Kidney (tissue), 14 donors: Measurements from ENCODE around the gene GABBR2. TPM values are rescaled to one million over a fixed set of nuclear protein-coding genes. Genes with fewer than 3 reads are reported as not detected.

Source experiments
- DNase-seq, 5 donors: peaks; one replicate each; pipeline ENCODE4 v3.0.0-alpha.2; 2013 to 2020
- FAIRE-seq: peaks from 2 replicates; lab custom pipeline; 2012; peaks lifted over from hg19 to GRCh38; lab: Jason Lieb, UNC
- H3K27ac ChIP-seq, 2 donors: one replicate each; pipeline ENCODE4 v1.7.0; 2013; ENCODE audit warnings: low read depth in 2 of 2, low read length in 2 of 2, inconsistent platforms in 1 of 2
- H3K27me3 ChIP-seq: one replicate; pipeline ENCODE4 v1.7.1; 2013; ENCODE audit warnings: low read length, inconsistent platforms; ENCODE audit not compliant: control insufficient read depth, insufficient read depth
- H3K36me3 ChIP-seq, 3 donors: one replicate each; pipeline versions ENCODE4 v1.7.0 to v1.7.1; 2013; ENCODE audit warnings: low read length in 3 of 3, control low read depth in 1 of 3, inconsistent platforms in 1 of 3; ENCODE audit not compliant: insufficient read depth in 3 of 3, control insufficient read depth in 2 of 3
- H3K4me1 ChIP-seq, 3 donors: one replicate each; pipeline versions ENCODE4 v1.7.0 to v1.7.1; 2013; ENCODE audit warnings: low read length in 3 of 3, inconsistent platforms in 1 of 3, low read depth in 1 of 3; ENCODE audit not compliant: control insufficient read depth in 2 of 3, insufficient read depth in 2 of 3
- H3K4me3 ChIP-seq, 3 donors: one replicate each; pipeline versions ENCODE4 v1.7.0 to v1.8.1; 2013; ENCODE audit warnings: low read length in 3 of 3, control low read depth in 1 of 3, inconsistent platforms in 1 of 3
- H3K9ac ChIP-seq, 3 donors: one replicate each; pipeline versions ENCODE4 v1.7.0 to v1.7.1; 2013; ENCODE audit warnings: low read length in 3 of 3, control low read depth in 1 of 3, inconsistent platforms in 1 of 3
- H3K9me3 ChIP-seq, 3 donors: one replicate each; pipeline versions ENCODE4 v1.7.0 to v1.7.1; 2013; ENCODE audit warnings: low read length in 3 of 3, control low read depth in 1 of 3, inconsistent platforms in 1 of 3; ENCODE audit not compliant: control insufficient read depth in 2 of 3, insufficient read depth in 1 of 3
- CTCF ChIP-seq: IDR thresholded peaks from 3 replicates; pipeline ENCODE4 v1.5.1; 2012; ENCODE audit warnings: mild to moderate bottlenecking, moderate library complexity, borderline replicate concordance; ENCODE audit not compliant: insufficient read depth; ENCODE audit errors: extremely low read depth
- intact Hi-C: fragments of 100-400 bp; cut with DNase I; formaldehyde crosslinking; loops from one replicate; pipeline ENCODE4 v1.11.1; 2022
- polyA plus RNA-seq: library from polyadenylated mRNA; stranded (reverse); fragments of 350-450 nt; fragmentation: Illumina TruSeq; extraction: RNeasy Lipid Tissue Mini Kit (QIAGEN cat#74804); gene quantifications from one replicate; pipeline ENCODE4 v1.2.3, GENCODE V29; 2014; ENCODE audit warnings: low read depth, low replicate concordance; ENCODE audit not compliant: insufficient read depth
- total RNA-seq: library from RNA; stranded (reverse); fragmentation: NEBNext Ultra II Directional; extraction: Animal tissue kit (Norgen Biotek cat#: 25700); gene quantifications from one replicate; pipeline ENCODE4 v1.2.1, GENCODE V29; 2021
- donor health status: control.
- donor health status: control.
- donor health status: control.
- donor health status: control.
- donor health status: control.
- donor health status: DM: yes; HTN: yes; CAD: no.
- donor health status: Normal renal cell carcinoma (clear cell type).

GABBR2 gene
- total and polyA plus RNA-seq, 2 donors from 2014 or later: 0.06 TPM; not detected in 1

- H3K4me3 ChIP-seq: no peak overlapping the region
- no peak overlapping the region for H3K27ac ChIP-seq
- no peaks in the 10 kb centered on the region for H3K36me3 ChIP-seq
- H3K27me3 ChIP-seq: no peaks in the 10 kb centered on the region
- FAIRE-seq: no peak
- no peaks in the 10 kb centered on the region for H3K9me3 ChIP-seq
- no peaks in the 10 kb centered on the region for H3K4me1 ChIP-seq
- H3K9ac ChIP-seq: no peak overlapping the region
- TF ChIP-seq CTCF: no peak
- intact Hi-C loops: no loop called here
- no peak for DNase-seq
These were observed 367.3 kb downstream of the GABBR2 start for GRCh38 chr9:98341157-98342097.

- Histone ChIP-seq H3K4me3 (no peak overlapping the region), H3K4me1 (no peaks in the 10 kb centered on the region), H3K27me3 (no peaks in the 10 kb centered on the region), H3K27ac (no peak overlapping the region), H3K9ac (no peak overlapping the region), H3K9me3 (no peaks in the 10 kb centered on the region), H3K36me3 (no peaks in the 10 kb centered on the region)
- FAIRE-seq (no peak), DNase-seq (no peak)
- intact Hi-C loops: no loop called here
- no peak for TF ChIP-seq CTCF
These were observed 368.5 kb downstream of the GABBR2 start for GRCh38 chr9:98339987-98340800.

- H3K4me1 ChIP-seq: no peaks in the 10 kb centered on the region
- DNase-seq (no peak), FAIRE-seq (no peak)
These were observed 373.1 kb downstream of the GABBR2 start for GRCh38 chr9:98335661-98336060.

More at GRCh38 chr9:98335661-98336060, 373.1 kb downstream of the GABBR2 start:
- H3K4me3 ChIP-seq: no peak overlapping the region
- no peaks in the 10 kb centered on the region for H3K27me3 ChIP-seq
- intact Hi-C loops: no loop called here
- H3K27ac ChIP-seq: no peak overlapping the region
- H3K9me3 ChIP-seq: no peaks in the 10 kb centered on the region
- H3K9ac ChIP-seq: no peak overlapping the region
- H3K36me3 ChIP-seq: no peaks in the 10 kb centered on the region
- TF ChIP-seq CTCF: no peak
